NCI-H526 (cell line): ENCODE measurements around the gene SORCS2.

Experiments used
- DNase-seq, 2 experiments: peaks; one replicate each; lab custom pipeline; 2025; lab: John Stamatoyannopoulos, UW

SORCS2 gene

DNA sequence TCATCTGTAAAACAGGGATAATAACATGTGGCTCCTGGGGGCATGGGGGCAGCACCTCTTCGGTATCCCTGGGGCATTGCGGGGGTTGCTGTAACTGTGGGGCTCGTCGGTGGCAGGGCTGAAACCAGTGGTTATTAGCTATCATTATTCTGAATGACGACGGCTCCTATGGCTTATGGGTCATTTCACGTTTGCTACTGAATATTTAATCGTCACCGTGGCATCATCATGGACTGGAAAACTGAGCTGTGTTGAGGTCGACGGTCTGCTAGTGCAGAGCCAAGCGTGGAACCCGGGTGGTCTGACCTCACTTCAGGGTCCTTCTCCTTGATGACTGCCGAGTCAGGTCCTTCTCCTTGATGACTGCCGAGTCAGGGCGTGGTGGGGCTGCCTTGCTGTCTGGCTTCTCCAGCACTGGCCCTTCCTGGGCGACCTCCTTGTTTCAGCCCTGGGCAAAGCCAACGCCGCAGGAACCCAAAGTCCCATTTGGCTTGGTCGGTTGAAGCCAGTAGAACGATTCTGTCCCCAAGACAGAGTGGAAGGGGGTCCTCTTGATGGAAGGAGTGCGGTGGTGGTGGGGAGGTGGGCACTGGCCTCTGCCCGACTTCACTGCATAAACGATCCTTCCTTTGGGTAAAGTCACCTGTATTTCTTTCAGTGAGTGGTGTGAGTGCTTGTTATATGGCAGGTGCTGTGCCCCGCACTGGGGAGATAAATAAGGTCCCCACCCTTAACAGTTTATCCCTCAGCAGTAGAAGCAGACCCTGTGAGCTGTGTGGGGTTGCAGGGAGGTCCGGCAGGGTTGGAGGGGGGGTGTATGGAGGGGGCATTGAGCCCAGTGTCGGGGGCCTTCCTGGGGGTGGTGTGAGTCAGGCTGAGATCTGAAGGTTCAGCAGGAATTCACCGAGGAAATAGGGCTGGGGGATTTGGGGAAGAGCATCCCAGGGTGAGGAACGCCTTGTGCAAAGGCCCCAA, 201.6 kb downstream of the SORCS2 start:
- DNase-seq: no peak

DNA sequence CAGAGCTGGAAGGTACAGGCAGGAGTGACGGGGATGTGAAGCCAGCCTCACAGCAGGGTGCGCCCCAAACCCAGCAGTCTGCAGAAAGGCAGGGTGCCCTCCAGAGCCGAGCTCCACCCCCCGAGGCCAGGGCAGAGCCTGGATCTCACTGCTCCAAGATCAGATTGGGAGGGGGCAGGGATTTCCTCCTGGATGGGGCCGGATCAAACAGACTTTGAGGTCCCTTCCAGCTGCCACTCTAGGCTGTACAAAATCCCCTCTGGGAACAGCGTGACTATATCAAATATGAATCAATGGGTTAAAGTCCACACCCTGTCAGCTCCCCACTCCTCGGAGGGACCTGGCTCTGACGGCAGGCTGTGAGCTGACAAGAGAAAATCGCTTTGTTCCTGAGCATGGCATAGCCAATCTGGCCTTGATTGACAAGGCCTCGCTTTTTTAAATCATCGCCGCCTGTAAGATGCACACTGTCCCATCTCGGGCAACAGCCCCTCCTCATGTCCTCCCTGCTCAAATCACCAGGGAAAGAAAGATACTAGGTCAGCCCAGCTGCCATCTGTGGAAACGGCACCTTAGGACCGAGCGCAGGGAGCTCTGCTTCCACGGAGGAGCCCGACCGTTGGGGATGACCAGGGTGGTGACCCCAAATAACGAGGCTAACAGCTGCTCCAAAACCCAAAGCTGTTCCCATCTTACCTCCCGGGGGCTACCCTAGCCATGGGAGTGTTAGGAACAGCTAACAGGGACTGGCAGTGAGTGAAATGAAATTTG, 202.5 kb downstream of the SORCS2 start:
- no peak for DNase-seq

DNA sequence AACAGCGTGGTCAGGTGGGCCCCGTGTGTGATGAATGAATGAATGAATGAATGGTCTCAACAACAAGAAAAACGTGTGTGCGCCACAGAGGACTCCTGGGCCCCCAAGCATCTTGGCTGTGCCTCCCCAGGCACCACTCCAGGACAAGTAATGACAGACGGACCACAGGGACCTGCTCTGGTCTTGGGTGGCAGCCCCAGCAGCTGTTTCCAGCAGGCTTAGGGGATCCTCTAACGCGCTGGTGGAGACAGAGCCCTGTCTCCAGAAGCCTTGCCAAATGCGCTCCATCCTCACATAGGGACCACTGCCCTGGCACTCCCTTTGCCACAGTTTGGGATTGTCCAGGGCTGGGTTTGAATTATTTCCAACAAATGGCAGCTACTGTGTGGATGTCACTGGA, 203.3 kb downstream of the SORCS2 start:
- no peak for DNase-seq

DNA sequence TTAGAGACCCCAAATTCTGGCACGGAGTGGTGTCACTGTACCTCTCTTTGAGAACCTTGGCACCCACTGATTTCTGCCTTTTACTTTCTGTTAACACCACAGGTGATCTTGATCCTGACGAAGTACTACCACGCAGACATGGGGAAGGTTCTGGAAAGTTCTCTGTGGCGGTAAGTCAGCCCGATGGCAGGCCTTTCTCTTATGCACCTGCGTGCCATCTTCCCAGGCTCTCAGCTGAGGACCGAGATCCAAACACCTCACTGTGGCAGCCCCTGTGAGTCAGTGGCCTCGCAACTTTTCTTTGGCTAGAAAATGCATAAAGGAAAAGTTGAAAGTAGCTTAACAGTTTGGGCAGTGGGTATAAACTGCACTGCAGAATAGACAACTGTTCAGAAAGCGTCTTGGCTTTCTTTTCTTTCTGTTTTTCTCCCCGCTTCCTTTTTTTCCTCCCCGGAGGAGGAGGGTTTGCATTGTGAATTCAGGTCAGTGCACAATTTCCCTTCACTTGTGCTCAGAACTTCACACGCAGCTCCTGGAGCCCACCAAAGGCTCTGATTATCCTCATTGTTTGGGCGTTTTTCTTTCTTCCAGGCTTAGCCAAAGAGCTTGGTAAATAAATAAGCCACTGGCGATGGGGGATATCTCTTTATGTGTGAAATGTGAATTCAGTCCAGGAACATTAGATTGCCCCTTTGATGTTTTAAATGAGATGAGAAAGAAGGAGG, 204.0 kb downstream of the SORCS2 start:
- no peak for DNase-seq

DNA sequence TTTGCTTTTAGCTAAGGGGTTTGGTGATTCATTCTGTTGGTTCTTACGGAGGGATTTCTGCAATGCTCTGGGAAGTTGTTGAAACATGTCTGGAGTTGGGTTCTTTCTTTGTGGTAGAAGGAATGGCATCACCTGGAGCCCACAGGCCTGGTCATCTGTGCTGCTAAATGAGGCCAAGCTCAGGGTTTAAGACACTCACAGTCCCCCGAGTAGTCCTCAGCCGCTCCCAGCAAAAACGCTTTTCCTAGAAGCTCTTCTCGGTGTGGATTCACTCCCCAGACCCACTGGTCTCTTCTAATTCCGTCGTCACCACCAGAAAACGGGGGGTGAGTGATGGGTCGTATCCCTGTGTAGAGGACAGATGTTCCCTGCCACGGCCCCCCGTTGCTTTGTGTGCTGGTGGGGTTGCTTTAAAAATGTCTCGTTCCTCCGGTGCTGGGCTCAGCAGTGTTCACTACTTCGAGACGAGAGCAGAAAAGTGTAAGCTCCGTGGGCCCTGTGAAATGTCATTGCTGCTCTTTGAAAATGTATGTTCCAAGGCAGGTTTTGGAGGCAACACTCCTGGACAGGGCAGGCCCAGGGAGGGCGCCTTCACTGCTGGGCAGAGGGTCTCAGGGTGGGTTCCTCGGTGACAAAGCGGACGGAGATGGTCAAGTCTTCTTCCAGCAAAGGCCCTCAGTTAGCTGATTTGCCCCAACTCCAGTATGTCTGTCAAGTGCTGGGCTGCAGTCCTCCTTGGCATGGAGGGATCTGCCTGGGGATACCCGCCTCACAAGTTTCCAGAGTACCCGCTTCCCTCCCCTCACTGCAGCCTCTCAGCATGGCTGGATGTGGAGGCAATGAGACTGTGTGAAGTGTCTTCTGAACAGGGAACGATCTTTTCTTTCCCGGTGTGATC, 205.1 kb downstream of the SORCS2 start:
- DNase-seq: no peak

DNA sequence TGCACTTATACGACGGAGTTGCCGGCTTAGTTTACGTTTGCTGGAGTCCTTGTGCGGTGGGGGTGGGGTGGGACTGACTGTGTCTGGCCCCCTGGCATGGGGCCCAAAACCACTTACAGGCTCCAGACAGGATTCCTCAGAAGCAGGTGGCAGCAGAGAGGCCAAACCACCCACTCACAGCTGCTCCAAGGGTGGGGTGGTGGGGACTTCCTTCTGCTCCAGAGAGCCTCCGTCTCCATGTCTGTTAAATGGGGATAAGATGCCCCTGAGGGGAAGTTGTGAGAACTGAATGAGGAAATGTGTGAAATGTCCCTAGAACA, 205.7 kb downstream of the SORCS2 start:
- DNase-seq: no peak

DNA sequence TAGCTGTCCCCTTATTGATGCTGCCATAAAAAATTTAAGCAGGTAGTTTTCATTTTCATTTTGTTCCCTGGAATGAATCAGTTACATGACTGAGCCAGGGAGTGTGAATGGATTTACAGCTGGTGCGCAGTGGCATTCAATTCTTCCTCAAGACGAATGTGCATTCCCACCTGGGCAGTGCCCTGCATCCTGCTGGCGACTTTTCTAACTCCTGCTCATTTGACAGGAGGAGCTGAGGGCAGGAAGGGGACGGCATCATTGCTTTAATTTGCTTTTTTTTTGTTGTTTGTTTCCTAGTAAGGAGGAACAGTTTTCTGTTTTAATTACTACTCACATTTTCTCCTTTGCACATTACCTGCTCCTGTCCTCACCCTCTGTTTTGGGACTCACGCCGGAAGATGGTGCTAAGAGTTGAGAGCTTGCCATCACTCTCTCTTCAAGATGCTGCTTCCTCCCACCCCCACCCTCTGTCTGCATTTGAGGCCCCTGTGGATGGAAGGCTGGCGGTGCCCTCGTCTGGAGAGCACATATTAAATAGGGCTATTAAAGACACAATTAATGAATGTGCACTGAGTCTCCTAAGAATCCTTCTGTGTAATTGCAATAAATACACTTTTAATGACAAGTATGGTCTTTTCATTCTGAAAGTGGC, 206.6 kb downstream of the SORCS2 start:
- DNase-seq: no peak

DNA sequence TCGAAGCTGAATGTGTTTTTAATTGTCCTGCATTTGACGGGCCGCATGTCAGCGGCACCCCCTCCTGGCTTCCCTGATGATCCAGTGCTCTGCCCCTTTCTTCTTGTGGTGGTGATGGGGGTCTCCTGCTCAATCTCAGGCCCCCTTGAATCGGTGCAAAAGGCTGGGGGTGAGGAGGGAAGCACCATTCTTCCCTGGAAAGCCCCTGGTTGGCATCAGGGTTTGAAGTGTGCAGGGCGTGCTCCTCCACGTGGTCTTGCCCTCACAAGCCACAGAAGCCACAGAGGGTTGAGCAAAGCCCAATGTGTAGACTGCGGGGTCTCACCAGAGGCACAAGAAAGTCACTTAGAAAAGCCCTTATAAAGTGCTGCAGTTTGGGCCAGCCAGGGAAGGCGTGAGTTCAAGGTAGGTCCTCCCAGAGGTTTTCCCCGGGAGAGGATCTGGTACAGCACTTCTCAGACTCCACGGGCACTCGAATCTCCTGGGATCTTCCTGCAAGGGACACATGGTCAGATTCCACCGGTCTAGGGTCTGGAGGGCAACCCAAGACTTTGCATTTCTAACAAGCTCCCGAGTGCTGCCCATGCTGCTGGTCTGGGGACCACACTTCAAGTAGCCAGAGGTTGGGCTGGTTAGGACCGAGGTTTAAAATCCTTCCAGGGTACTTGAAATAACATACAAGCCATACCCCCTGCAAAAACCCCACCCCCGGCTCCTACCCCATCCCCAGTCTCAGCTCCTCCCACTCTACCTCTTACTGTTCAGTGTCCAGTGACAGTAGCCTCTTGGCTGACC, 207.3 kb downstream of the SORCS2 start:
- DNase-seq: no peak

DNA sequence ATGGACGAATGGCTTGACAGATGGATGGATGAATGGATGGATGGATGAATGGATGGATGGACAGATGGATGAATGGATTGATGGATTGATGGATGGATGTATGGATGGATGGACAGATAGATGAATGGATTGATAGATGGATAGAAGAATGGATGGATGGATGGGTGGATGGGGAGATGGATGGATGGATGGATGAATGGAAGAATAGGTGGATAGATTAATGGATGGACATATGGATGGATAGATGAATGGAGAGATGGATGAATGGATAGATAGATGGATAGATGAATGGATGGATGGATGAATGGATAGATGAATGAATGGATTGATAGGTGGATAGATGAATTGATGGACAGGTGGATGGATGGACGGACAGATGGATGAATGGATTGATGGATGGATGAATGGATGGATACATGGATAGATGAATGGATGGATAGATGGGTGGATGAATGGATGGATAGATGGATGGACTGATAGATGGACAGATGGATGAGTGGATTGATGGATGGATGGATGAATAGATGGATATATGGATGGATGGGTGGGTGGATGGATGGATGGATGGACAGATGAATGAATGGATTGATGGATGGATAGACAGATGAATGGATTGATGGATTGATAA, 208.4 kb downstream of the SORCS2 start:
- DNase-seq: no peak

DNA sequence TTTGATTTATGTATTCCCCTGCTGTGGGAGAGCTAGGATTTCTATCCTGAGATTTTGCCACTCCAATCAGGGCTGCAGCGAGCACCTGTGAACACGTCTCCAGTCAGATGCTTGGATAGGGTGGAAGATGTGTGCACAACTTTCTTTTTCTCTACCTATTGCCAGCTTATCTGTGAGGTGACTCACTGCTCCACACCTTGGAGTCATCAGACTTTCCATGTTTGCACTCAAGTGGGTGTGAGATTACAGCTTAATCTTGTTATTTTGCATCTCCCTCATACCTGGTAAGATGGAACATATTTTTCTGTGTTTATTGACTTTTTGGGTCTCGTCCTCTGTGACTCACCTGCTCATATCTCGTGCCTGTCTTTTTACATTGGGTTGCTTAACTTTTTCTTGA, 210.2 kb downstream of the SORCS2 start:
- no peak for DNase-seq

DNA sequence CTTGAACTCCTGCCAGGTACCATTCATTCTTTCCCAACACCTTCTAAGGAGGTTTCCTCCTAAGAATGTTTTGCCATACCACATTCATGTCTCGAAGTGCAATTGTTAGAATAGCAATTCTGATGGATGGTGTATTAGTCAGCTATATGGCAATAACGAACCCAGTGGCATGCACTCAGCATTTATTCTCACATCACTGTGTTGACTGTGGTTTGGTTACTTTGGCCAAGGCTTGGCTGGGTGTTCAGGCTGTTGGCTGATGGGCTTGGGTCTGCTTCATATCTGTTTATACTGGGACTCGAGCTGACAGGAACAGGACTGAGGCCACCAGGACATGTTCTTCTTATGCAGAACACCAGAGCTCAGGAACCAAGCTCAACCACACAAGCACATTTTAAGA, 210.7 kb downstream of the SORCS2 start:
- no peak for DNase-seq

DNA sequence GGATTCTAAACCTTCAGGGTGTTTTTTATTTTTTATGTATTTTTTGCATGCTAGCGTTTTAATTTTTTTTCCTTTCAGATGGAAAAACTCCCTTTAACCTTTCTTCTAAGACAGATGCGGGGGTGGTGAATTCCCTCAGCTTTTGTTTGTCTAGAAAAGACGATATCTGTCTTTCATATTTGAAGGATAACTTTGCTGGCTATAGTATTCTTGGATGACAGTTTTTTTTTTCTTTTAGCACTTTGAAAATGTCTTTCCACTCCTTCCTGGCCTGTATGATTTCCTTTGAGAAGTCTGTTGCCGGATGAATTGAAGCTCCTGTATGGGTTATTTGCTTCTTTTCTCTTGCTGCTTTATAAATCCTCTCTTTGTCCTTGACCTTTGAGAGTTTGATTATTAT, 215.8 kb downstream of the SORCS2 start:
- no peak for DNase-seq

DNA sequence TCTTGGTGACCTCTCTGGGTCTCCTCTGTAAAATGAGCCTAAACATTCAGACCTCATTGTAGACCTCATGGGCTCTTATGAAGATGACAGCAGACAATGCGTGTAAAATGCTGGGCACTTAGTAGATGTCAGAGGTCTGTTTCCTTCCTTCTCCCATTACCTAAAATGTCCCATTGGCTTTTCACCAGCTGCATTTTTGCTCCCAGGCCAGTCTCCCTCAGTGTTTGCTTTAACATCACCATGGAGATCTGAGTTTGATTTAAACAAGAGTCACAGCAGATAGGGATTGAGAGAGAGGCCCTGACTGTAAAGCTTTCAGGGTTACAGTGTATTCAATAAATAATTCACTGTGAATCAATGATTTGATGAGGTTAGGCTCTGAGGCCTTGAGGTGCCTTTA, 218.1 kb downstream of the SORCS2 start:
- DNase-seq: no peak

DNA sequence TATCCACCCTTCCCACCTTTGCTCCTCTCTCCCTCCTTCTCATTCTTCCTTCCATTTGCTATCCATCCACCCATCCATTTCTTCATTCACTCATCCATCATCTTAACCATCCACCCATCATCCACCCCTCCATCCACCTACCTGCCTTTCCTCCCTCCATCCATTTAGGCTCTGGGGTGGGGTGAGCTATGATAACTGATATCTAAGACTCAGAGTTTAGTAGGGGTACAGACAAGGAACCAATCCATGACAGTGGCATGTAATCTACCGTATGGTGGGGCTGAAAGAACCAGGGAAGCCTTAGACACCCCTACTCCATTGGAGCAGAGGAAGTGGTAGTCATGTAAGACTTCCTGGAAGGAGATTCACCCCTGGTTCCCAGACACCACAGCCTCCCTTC, 219.2 kb downstream of the SORCS2 start:
- DNase-seq: no peak

DNA sequence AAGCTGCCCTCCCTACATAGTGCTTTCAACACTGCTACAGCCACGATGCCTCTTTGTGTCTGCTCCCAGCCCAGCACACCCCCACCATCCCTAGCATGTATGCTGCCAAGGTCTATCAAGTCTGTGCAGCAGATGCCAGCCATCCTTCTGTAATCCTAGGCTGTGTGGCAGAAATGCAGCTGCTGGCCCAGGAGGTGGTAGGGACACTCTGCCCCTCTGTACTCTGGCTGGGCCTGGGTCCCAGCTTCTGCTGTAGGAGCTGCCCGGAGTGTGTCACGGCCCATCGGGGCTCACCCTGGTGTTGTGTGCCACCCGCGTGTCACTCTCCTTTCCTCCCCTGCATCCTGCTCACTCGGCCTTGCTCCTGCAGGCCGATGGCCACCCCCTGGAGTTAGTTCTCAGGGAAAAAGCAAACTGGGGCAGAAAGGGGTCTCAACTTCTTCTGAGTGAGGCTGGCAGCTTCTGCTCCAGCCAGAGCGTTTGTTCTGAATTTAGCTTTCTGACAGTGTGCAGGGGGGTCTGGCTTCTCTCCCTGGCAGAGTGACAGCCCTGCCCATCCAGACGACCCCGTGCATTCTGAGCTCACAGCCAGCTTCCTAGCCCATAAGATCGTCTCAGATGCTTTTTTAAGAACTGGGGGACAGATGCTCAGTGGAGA, 219.7 kb downstream of the SORCS2 start:
- no peak for DNase-seq

DNA sequence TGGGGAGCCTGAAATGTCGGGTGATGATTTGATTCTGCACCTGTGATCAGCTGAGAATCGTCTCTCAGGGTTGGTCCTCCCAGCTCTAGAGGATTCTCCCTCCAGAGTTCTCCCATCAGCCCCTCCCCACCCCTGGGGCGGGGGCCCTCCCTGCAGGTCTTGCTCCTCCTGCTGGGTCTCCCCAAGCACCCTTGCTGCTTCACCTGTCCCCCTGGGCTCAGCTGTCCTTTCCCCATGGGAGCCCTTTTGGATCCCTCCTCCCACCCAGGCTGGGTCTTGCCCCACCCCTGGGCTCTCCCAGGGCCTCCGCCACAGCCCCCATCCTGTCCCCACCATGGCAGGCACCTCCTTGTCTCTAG, 220.2 kb downstream of the SORCS2 start:
- DNase-seq: no peak

DNA sequence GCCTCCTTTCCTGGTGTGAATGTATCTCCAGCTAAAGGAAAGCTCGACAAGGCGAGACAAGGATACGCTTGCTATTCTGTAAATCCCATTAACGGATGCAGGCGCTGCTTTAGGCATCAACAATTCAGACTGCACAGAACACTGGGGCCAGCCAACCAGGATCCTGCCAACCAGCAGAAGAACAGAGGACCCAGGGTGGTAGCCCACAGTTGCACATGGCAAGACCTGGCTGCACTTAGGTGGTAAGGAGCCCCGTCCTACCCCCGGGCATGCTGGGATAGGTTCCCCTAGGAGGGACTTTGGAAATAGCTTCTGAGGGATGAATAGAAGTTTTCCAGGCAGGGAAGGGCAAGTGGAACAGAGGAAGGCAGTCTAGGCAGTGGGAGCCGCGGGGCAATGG, 221.7 kb downstream of the SORCS2 start:
- no peak for DNase-seq

DNA sequence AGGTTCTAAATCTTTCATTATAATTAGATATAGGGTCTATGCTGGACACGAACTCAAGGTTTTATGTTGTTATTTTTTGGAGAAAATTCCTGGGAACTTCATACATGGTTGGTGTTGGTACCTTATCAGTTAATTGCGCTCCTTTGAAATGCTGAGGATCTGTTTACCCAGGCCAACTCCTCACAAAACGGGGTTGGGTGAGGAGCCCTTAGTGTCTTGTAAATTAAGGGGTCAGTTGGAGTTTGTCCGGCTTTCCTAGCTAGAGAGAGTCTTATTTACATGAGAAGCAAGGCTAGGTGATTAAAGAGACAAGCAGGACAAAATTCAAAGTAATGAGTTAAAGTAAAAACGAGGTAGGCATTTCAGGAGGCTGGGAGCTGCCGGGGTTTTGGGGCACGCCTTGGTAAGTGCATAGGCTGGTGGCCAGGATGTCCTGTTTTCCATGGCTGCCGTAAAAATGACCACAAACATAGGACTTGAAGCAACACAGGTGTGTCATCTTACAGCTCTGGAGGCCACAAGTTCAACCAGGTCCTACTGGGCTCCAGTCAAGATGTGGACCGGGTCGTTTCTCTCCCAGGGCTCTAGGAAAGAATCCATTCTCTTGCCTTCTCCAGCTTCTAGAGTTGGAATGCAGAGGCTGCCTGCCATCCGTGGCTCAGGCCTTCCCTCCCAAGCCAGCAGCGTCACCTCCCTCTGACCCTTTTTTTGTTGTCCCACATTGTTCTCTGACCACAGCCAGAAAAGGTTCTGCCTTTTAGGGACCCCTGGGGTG, 222.6 kb downstream of the SORCS2 start:
- DNase-seq: no peak
